GM19455 (cell line): ENCODE data around the gene SGO2.
"Not testable (repeated sequence)": the region's sequence is repeated elsewhere in the genome, so short reads cannot be mapped to it uniquely, and the experiment has no call there.

Source experiments
- ATAC-seq: cut with Tn5 transposase; IDR thresholded peaks from one replicate; pipeline ENCODE4 v1.9.1; 2021; ENCODE audit not compliant: unreplicated experiment

The SGO2 gene

GRCh38 chr2:200509612-200510433 is 16.2 kb upstream of the SGO2 start, which contains the start of gene KCTD18:
KCTD18 (minus strand) TSS chr2:200510068; CDS start chr2:200507016, 3,052 bp downstream.
- peak; percentile 99 for ATAC-seq

DNA sequence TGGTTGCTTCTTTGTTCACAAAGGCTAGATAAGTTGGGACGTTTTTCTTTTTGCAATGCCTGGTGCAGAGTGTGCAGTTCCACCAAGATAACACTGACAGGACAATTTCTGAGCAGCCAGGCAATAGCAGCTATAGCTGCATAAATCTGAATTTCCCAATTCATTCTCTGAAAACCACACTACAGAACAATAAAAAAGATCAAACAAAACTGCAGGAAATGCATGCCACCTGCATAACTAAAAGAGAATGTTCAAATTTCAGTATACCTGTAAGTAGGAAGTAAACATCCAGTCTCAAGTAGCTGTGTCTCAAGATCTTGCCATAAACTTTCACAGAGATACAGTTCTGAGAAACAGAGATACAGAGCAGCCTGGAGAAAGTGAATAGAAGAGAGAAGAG is 10.9 kb upstream of the SGO2 start:
- no peak for ATAC-seq

DNA sequence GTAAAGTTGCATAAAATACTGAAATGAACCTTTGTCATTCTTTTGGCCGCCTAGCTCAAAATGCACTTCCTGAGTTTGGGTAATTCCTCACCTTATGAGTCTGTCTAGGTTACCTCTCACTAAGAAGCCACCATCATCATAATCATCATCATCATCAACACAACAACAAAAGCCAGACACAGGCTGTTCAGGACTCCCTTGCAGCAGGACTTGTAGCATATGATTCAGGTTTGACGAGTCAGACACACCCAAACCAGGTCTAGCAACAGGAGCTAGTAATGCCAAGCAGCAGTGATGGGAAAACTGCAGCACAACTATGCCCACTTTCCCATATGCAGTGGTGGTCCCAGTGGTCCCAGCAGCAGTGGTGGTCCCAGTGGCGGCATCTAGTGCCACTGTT is 2.8 kb upstream of the SGO2 start:
- no peak for ATAC-seq

GRCh38 chr2:200523604-200524003 is 2.4 kb upstream of the SGO2 start:
- no peak for ATAC-seq

DNA sequence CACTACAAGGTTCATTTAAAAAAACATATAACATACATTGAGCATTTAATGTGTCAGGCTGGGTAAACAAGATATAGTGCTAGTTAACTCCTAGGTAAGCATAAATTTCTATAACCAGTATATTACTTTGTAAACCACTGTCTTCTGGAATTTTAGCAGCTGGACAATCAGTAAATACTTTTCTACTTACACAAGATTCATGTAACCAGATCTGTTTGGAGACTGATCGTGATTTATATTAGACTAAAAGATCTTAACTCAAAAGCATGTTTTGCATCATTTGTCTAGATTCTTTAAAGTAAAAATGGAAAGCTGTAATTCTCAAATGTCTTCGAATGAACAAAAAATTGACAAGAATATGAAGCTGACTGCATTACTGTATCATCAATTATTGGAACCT is 941 bp upstream of the SGO2 start:
- no peak for ATAC-seq

DNA sequence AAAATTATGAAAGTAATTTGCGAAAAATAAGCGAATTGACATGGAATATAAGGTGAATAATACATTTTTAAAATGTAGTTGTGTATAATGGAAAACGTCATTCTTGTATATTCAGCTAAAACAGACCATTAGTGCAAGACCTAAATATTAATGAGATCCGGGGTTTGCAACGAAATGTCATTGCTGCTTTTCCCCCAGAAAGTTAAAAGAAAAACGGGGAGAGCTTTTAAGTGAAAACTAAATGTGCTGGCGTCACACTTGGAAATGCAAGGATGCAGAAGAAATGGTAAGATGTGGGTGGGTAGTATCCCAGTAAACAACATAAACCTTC is 491 bp upstream of the SGO2 start:
- no peak for ATAC-seq

GRCh38 chr2:200528228-200528627 is 2.2 kb downstream of the SGO2 start:
- no peak for ATAC-seq

DNA sequence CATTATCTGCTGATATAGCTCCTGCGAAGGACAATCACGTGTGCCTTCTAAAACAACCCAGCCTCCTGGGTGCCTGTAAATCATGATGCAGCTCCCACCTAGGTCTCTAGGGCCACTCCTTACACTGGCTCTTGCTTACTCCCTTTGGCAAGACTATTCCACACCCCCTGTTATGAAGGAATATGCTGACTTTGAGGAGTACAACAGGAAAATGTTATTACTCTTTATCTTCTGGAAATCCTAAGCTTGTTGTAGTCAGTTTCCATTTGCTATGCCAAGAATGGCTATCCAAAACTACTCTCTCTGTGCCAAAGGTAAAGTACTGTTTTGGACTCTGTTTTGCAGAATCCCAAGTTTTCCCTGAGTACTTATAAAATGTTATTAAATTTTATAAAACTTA is 7.7 kb downstream of the SGO2 start:
- ATAC-seq, result no peak

GRCh38 chr2:200534572-200534971 is 8.6 kb downstream of the SGO2 start:
- ATAC-seq, result no peak

DNA sequence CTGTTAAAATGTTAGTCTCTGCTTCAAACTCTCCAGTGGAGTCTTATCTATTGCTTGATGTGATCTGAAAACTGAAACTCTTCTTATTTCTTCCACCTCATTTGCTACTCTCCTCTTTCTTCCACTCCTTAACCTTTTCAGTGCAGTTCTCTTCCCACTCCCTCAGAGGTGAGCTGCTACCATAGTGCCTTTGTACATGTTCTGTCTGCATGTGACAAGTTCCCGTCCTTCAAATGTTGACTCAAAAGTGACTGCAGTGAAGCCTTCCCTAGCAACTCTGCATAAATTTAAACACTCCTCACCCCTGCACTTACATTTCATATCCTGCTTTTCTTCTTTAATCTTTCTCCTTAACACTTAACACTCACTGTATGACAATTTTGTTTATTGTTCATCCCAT is 12.1 kb downstream of the SGO2 start:
- ATAC-seq, result no peak

- no peak for ATAC-seq
Observed at GRCh38 chr2:200540793-200541192, 14.8 kb downstream of the SGO2 start.

- not testable (repeated sequence) for ATAC-seq
Observed at GRCh38 chr2:200566596-200566995, 40.6 kb downstream of the SGO2 start.

DNA sequence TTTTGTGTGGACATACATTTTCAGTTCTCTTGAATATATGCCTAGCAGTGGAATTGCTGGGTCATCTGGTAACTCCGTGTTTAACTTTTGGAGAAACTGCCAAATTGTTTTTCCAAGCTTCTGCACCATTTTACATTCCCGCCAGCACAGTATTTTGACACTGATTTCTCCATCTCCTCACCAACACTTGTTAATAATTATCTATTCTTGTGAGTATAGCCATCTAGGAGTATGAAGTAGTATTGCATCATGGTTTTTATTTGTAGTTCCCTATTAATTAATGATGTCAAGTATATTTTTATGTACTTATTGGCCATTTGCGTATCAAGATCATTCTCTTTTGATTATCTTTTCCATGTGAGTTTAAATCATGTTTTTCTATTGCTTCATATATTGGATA is 41.9 kb downstream of the SGO2 start:
- ATAC-seq, result no peak

DNA sequence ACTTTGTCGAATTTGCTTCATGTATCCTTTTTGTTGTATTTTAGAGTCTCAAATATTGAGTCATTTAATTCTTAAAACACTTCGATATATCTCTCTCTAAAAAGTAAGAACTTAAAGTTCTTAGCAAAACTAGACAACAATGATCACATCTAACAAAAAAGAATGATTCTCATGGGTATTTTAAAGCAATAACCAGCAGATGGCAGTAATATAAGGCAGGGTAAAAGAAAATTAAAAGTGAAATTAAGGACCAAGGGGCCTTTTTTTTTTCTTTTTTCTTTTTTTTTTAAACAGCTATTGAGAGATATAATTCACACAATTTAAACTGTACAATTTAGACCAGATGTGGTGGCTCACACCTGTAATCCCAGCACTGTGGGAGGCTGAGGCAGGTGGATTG is 50.0 kb downstream of the SGO2 start:
- no peak for ATAC-seq

GRCh38 chr2:200577027-200577426 is 51.0 kb downstream of the SGO2 start:
- ATAC-seq, result no peak

DNA sequence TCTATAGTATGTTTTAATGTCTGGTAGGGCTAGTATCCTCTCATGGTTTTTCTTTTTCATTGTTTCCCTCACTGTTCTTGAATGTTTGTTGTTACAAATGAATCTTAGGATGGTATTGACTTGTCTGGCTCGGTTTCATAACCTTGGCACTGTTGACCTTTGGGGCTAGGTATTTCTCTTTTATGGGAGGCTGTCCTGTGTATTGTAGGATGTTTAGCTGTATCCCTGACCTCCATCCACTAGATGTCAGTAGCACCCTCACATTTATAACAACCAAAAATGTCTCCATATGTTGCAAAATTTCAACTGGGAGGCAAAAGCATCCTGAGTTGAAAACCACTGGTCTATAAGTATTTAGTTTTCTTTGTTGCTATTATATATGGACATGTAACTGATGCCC is 52.8 kb downstream of the SGO2 start:
- no peak for ATAC-seq

GRCh38 chr2:200584639-200585038 is 58.6 kb downstream of the SGO2 start:
- no peak for ATAC-seq

DNA sequence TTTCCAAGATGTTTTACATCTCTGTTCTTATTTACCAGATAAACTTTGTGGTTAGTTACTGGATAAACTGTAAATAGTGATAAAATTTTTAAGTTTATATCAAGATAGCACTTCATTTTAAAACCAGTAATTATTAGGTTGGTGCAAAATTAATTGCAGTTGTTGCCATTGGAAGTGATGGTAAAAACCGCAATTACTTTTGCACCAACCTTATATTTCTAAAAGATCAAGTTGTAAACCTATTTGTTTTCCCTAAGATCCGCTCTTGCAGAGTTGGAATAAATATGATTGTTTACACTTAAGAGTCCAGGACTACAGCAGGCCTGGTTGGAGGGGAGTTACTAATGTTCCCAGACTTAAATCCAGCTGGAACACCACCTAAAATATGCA is 59.3 kb downstream of the SGO2 start:
- ATAC-seq, result no peak

- ATAC-seq, result no peak
Observed at GRCh38 chr2:200585730-200586643, 60.0 kb downstream of the SGO2 start, which contains the start of gene AOX1. AOX1 (plus strand) TSS chr2:200586014; CDS start chr2:200586109, 95 bp downstream.

DNA sequence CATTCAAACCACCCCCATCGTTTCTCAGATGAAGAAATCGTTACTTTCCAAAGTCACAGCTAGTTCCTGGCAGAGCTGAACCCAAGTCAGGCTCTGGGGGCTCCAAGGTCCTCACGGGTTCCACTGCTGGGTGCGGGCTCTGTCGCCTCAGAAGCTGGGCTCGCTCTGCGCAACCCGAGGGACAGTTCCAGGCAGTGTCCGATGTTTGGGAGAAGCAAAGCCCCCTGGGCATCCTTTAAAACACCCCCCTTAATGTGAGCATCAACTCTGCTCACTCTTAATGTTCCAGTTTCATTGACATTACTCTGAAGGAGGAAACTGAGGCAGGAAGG is 60.6 kb downstream of the SGO2 start:
- ATAC-seq, result no peak

DNA sequence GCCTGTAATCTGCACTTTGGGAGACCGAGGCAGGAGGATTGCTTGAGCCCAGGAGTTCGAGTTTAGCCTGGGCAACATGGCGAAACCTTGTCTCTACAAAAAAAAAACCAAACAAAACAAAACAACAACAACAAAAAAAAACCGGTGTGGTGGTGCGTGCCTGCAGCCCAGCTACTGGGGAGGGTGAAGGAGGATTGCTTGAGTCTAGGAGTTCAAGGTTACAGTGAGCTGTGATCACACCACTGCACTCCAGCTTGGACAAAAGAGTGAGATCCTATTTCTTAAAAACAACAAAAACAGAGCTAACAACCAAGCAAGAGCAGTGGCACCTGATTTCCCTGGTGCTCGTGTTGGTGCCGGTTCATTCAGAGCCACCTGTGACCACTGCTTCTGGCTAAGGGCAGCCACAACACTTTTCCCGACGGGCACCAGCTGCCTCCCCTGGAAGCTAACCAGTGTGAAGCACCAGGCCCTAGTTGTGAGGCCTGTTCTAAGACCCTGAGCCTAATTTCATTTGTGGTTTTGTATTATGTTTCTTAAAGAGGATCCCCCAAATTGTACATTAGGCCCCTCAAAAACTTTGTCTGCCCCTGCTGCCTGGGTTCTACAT is 61.1 kb downstream of the SGO2 start:
- ATAC-seq, result no peak
